Embryonic facial prominence (tissue), 1 donor: ENCODE data around the gene LRRC28.

Experiments used
- DNase-seq: peaks from one replicate; pipeline ENCODE4 v3.0.0-alpha.2; 2016; ENCODE audit errors: extremely low spot score

The LRRC28 gene

GRCh38 chr15:99305761-99306505 is 54.7 kb downstream of the LRRC28 start:
- DNase-seq: no peak

- no peak for DNase-seq
These were observed 55.5 kb downstream of the LRRC28 start for GRCh38 chr15:99306694-99307338.

GRCh38 chr15:99307735-99308134 is 56.5 kb downstream of the LRRC28 start:
- no peak for DNase-seq

- no peak for DNase-seq
These were observed 59.5 kb downstream of the LRRC28 start for GRCh38 chr15:99310745-99311144.

- DNase-seq: no peak
These were observed 60.9 kb downstream of the LRRC28 start for GRCh38 chr15:99312228-99312627.

GRCh38 chr15:99312794-99313193 is 61.5 kb downstream of the LRRC28 start:
- no peak for DNase-seq

- DNase-seq: no peak
These were observed 64.4 kb downstream of the LRRC28 start for GRCh38 chr15:99315636-99316035.

GRCh38 chr15:99320374-99321215 is 69.3 kb downstream of the LRRC28 start:
- DNase-seq: no peak

GRCh38 chr15:99321468-99321867 is 70.2 kb downstream of the LRRC28 start:
- no peak for DNase-seq

GRCh38 chr15:99322643-99323405 is 71.5 kb downstream of the LRRC28 start:
- no peak for DNase-seq

GRCh38 chr15:99324082-99324620 is 72.9 kb downstream of the LRRC28 start:
- DNase-seq: no peak

- no peak for DNase-seq
These were observed 73.4 kb downstream of the LRRC28 start for GRCh38 chr15:99324700-99325099.

- no peak for DNase-seq
These were observed 75.0 kb downstream of the LRRC28 start for GRCh38 chr15:99326235-99326634.

GRCh38 chr15:99328106-99329072 is 77.1 kb downstream of the LRRC28 start:
- DNase-seq: no peak

- DNase-seq: no peak
These were observed 80.1 kb downstream of the LRRC28 start for GRCh38 chr15:99331381-99331780.

GRCh38 chr15:99333413-99333812 is 82.1 kb downstream of the LRRC28 start:
- no peak for DNase-seq

- DNase-seq: no peak
These were observed 82.7 kb downstream of the LRRC28 start for GRCh38 chr15:99333981-99334380.

- no peak for DNase-seq
These were observed 84.2 kb downstream of the LRRC28 start for GRCh38 chr15:99335508-99335907.

- no peak for DNase-seq
These were observed 85.5 kb downstream of the LRRC28 start for GRCh38 chr15:99336794-99337193.

GRCh38 chr15:99340347-99340746 is 89.1 kb downstream of the LRRC28 start:
- no peak for DNase-seq
